Endothelial cell of umbilical vein (primary cell): ENCODE measurements around the gene ORC2. TPM values are rescaled to one million over a fixed set of nuclear protein-coding genes. Genes with fewer than 3 reads are reported as not detected.

Experiments used
- BruUV-seq: library from RNA; stranded (reverse); fragments of 400-500 nt; replicated peaks from 2 replicates; lab custom pipeline; 2021; lab: Mats Ljungman, UMichigan
- CTCF ChIA-PET: fragments of 300-600, 350-600 bp; sonication (Branson Sonifier 250); formaldehyde crosslinking; loops from one replicate; lab custom pipeline; 2021; ENCODE audit warnings: antibody characterized with exemption, inconsistent platforms; lab: Charles Lee
- POLR2A ChIA-PET: fragments of 300-600, 350-600 bp; sonication (Branson Sonifier 250); formaldehyde crosslinking; loops from one replicate; lab custom pipeline; 2021; ENCODE audit warnings: antibody characterized with exemption, inconsistent platforms; lab: Charles Lee
- DNase-seq: peaks from one replicate; pipeline ENCODE4 v3.0.0-alpha.2; 2011; ENCODE audit warnings: low read depth, low spot score
- FAIRE-seq: peaks from 2 replicates; lab custom pipeline; 2011; peaks lifted over from hg19 to GRCh38; lab: Jason Lieb, UNC
- H2AFZ ChIP-seq: 2 replicates; pipeline ENCODE4 v1.6.0; 2012; ENCODE audit warnings: low read depth, low read length, control low read depth, inconsistent platforms
- H3K27ac ChIP-seq: 2 replicates; pipeline ENCODE4 v1.5.1; 2011; ENCODE audit warnings: low read depth, mild to moderate bottlenecking, control low read depth, low read length, moderate library complexity; ENCODE audit not compliant: insufficient read depth
- H3K27me3 ChIP-seq, 2 experiments: 2 replicates each; pipeline versions ENCODE4 v1.6.0 to v1.6.1; 2011; ENCODE audit warnings: low read length in 2 of 2, mixed read lengths in 1 of 2; ENCODE audit not compliant: control insufficient read depth in 2 of 2, insufficient read depth in 2 of 2
- H3K36me3 ChIP-seq, 2 experiments: 2 replicates in 1 of 2; 3 replicates in 1 of 2; pipeline ENCODE4 v1.5.1; 2011; ENCODE audit warnings: low read length in 2 of 2, mild to moderate bottlenecking in 1 of 2, moderate library complexity in 1 of 2; ENCODE audit not compliant: control insufficient read depth in 2 of 2, insufficient read depth in 2 of 2; ENCODE audit errors: extremely low read depth in 1 of 2
- H3K4me1 ChIP-seq: 3 replicates; pipeline ENCODE4 v1.5.1; 2011; ENCODE audit warnings: mild to moderate bottlenecking, low read length; ENCODE audit not compliant: control insufficient read depth, insufficient read depth; ENCODE audit errors: extremely low read depth
- H3K4me2 ChIP-seq: 2 replicates; pipeline ENCODE4 v1.6.1; 2011; ENCODE audit warnings: low read length, control low read depth, mixed read lengths; ENCODE audit not compliant: insufficient read depth
- H3K4me3 ChIP-seq, 3 experiments: fragments of 200-600 bp in 1 of 3; sonication (generic), shearing (Covaris generic) in 1 of 3; replicated peaks in 1 of 3; 2 replicates each; pipeline ENCODE4 v1.5.1; 2011 to 2016; ENCODE audit warnings: control low read depth in 3 of 3, low read length in 3 of 3, mild to moderate bottlenecking in 2 of 3, inconsistent platforms in 1 of 3, low read depth in 1 of 3, moderate library complexity in 1 of 3; ENCODE audit not compliant: insufficient read depth in 1 of 3
- H3K79me2 ChIP-seq: 2 replicates; pipeline ENCODE4 v1.6.0; 2012; ENCODE audit warnings: low read length, inconsistent platforms; ENCODE audit not compliant: control insufficient read depth, insufficient read depth
- H3K9ac ChIP-seq: replicated peaks from 2 replicates; pipeline ENCODE3; 2011; ENCODE audit warnings: low read length, control low read depth; ENCODE audit not compliant: insufficient read depth; ENCODE audit errors: extremely low read depth
- H3K9me1 ChIP-seq: replicated peaks from 3 replicates; pipeline ENCODE4 v1.6.0; 2011; ENCODE audit warnings: mild to moderate bottlenecking, low read length; ENCODE audit not compliant: control insufficient read depth, insufficient read depth; ENCODE audit errors: extremely low read depth
- H3K9me3 ChIP-seq: replicated peaks from 2 replicates; pipeline ENCODE4 v1.5.1; 2012; ENCODE audit warnings: low read length, inconsistent platforms; ENCODE audit not compliant: control insufficient read depth, insufficient read depth
- H4K20me1 ChIP-seq: replicated peaks from 2 replicates; pipeline ENCODE3; 2011; ENCODE audit warnings: mild to moderate bottlenecking, low read length; ENCODE audit not compliant: control insufficient read depth, insufficient read depth; ENCODE audit errors: extremely low read depth
- CTCF ChIP-seq, 2 donors: IDR thresholded peaks; 1 replicate in 1 of 2; 2 replicates in 1 of 2; pipeline ENCODE4 v1.5.1; 2011; ENCODE audit warnings: low read length in 2 of 2, mild to moderate bottlenecking in 2 of 2, moderate library complexity in 2 of 2, control low read depth in 1 of 2, inconsistent platforms in 1 of 2, low read depth in 1 of 2; ENCODE audit not compliant: insufficient read depth in 1 of 2; ENCODE audit errors: extremely low read depth in 1 of 2
- EZH2 ChIP-seq: IDR thresholded peaks from 2 replicates; pipeline ENCODE4 v1.6.1; 2012; ENCODE audit warnings: borderline replicate concordance, low read depth, mild to moderate bottlenecking, moderate library complexity, low read length, inconsistent platforms; ENCODE audit not compliant: severe bottlenecking
- FOS ChIP-seq: IDR thresholded peaks from 2 replicates; pipeline ENCODE4 v1.6.1; 2011; ENCODE audit warnings: mild to moderate bottlenecking, low read length, moderate library complexity, borderline replicate concordance; ENCODE audit not compliant: insufficient read depth
- GATA2 ChIP-seq: IDR thresholded peaks from 2 replicates; pipeline ENCODE4 v1.7.0; 2011; ENCODE audit warnings: low read depth, mild to moderate bottlenecking, moderate library complexity, mixed read lengths, low read length; ENCODE audit not compliant: insufficient read length, insufficient read depth
- JUN ChIP-seq: IDR thresholded peaks from 2 replicates; pipeline ENCODE4 v1.6.1; 2011; ENCODE audit warnings: borderline replicate concordance, low read depth; ENCODE audit not compliant: insufficient read length, insufficient read depth
- MAX ChIP-seq: IDR thresholded peaks from 2 replicates; pipeline ENCODE4 v1.6.1; 2011; ENCODE audit not compliant: insufficient read depth, insufficient read length
- MYC ChIP-seq: IDR thresholded peaks from one replicate; pipeline ENCODE4 v1.6.1; 2011; ENCODE audit warnings: mild to moderate bottlenecking, low read depth, low read length
- POLR2A ChIP-seq: IDR thresholded peaks from 2 replicates; pipeline ENCODE4 v1.6.1; 2012; ENCODE audit warnings: low read depth, mild to moderate bottlenecking, control low read depth, low read length
- POLR2AphosphoS5 ChIP-seq: IDR thresholded peaks from 2 replicates; pipeline ENCODE4 v1.6.1; 2012; ENCODE audit warnings: low read depth, mild to moderate bottlenecking, control low read depth, low read length, moderate library complexity; ENCODE audit not compliant: insufficient read depth
- dilution Hi-C: fragments of 300-500 bp; cut with MboI; formaldehyde crosslinking; loops from one replicate; pipeline ENCODE4 v1.15.0; 2019; ENCODE audit warnings: low sequenced_read_pairs; ENCODE audit not compliant: extremely low pct_ligation_motif_present
- intact Hi-C: fragments of 100-400 bp; cut with micrococcal nuclease; formaldehyde crosslinking; loops from one replicate; pipeline ENCODE4 v1.10.0; 2022
- polyA plus RNA-seq, 4 experiments: library from polyadenylated mRNA; depleted of rRNA in 3 of 4; stranded (reverse) in 3 of 4; unstranded in 1 of 4; fragments of >200 nt; gene quantifications; 2 replicates each; pipeline versions ENCODE4 v1.2.1 to v1.2.3, GENCODE V29; 2011 to 2012; ENCODE audit warnings: missing spikeins in 1 of 4
- total RNA-seq: library from RNA; stranded (reverse); gene quantifications from 2 replicates; pipeline ENCODE4 v1.2.3, GENCODE V29; 2021

The ORC2 gene
- total and polyA plus RNA-seq, 2 donors (not counting 3 experiments of a cell fraction or from before 2014, with no cell fraction given) = 4.2 to 45.4 TPM

GRCh38 chr2:201006704-201007103 is 43.2 kb upstream of the ORC2 start:
- ChIA-PET CTCF (no interaction called here), POLR2A (no interaction called here)
- Histone ChIP-seq H3K9me3 (no peaks in the 10 kb centered on the region), H3K27ac (no peak overlapping the region), H3K36me3 (no peaks in the 10 kb centered on the region), H3K9me1 (no peaks in the 10 kb centered on the region), H3K4me3 (no peak overlapping the region), H2AFZ (no peak overlapping the region), H3K9ac (no peak overlapping the region), H3K27me3 (no peaks in the 10 kb centered on the region), H3K79me2 (no peaks in the 10 kb centered on the region), H3K4me1 (no peaks in the 10 kb centered on the region), H4K20me1 (no peaks in the 10 kb centered on the region), H3K4me2 (no peak overlapping the region)
- no TSS peak for BruUV-seq
- TF ChIP-seq MYC (no peak), POLR2AphosphoS5 (no peak), POLR2A (no peak), CTCF (IDR thresholded peaks at IDR 0.05; ENCODE audit: extremely low read depth in 1 of 2, insufficient read depth in 1 of 2, low read depth in 1 of 2, low read length in 2 of 2) (no peak), GATA2 (no peak), FOS (no peak), MAX (no peak), EZH2 (no peak), JUN (no peak)
- intact Hi-C loops = no loop called here
- dilution Hi-C loops = no loop called here
- no peak for DNase-seq
- no peak for FAIRE-seq
